Neural cell (in vitro differentiated cells): Measurements from ENCODE around the gene SH3RF3. TPM values are rescaled to one million over a fixed set of nuclear protein-coding genes. Genes with fewer than 3 reads are reported as not detected.

Source experiments
- H2AFZ ChIP-seq: fragments of 200-600, 300-800 bp; sonication (generic), shearing (Covaris generic); 2 replicates; pipeline ENCODE4 v1.6.0; 2014; ENCODE audit warnings: low read depth, mild to moderate bottlenecking, antibody characterized with exemption, low read length, moderate library complexity
- H3F3A ChIP-seq: fragments of 200-600 bp; shearing (Covaris generic); 2 replicates; pipeline ENCODE4 v1.6.1; 2016; ENCODE audit warnings: mild to moderate bottlenecking, moderate library complexity, mixed read lengths, antibody characterized with exemption, low read length; ENCODE audit not compliant: insufficient read depth, poor library complexity, severe bottlenecking
- H3K27ac ChIP-seq: fragments of 200-600, 300-800 bp; sonication (generic), shearing (Covaris generic); 2 replicates; pipeline ENCODE4 v1.5.1; 2014; ENCODE audit warnings: mild to moderate bottlenecking, low read length, moderate library complexity
- H3K27me3 ChIP-seq: fragments of 300-800, 200-600 bp; sonication (generic), shearing (Covaris generic); 2 replicates; pipeline ENCODE4 v1.6.0; 2014; ENCODE audit warnings: mild to moderate bottlenecking, low read depth, low read length, moderate library complexity; ENCODE audit not compliant: insufficient read depth
- H3K36me3 ChIP-seq: fragments of 300-800, 200-600 bp; sonication (generic), shearing (Covaris generic); 2 replicates; pipeline ENCODE4 v1.5.1; 2014; ENCODE audit warnings: mild to moderate bottlenecking, antibody characterized with exemption, low read length, moderate library complexity; ENCODE audit not compliant: insufficient read depth
- H3K4me2 ChIP-seq: fragments of 300-800, 200-600 bp; sonication (generic), shearing (Covaris generic); 2 replicates; pipeline ENCODE4 v1.6.0; 2014; ENCODE audit warnings: mild to moderate bottlenecking, low read length
- H3K4me3 ChIP-seq: fragments of 300-800, 200-600 bp; sonication (generic), shearing (Covaris generic); 2 replicates; pipeline ENCODE4 v1.5.1; 2014; ENCODE audit warnings: mild to moderate bottlenecking, low read length, moderate library complexity
- H3K79me2 ChIP-seq: fragments of 200-600 bp; shearing (Covaris generic); replicated peaks from 2 replicates; pipeline ENCODE4 v1.6.0; 2014; ENCODE audit warnings: mild to moderate bottlenecking, low read length, moderate library complexity; ENCODE audit not compliant: insufficient read depth
- H3K9ac ChIP-seq: fragments of 300-800, 200-600 bp; sonication (generic), shearing (Covaris generic); 2 replicates; pipeline ENCODE4 v1.6.1; 2016; ENCODE audit warnings: mild to moderate bottlenecking, low read length, mixed read lengths
- H3K9me2 ChIP-seq: fragments of 200-600 bp; shearing (Covaris generic); 2 replicates; pipeline ENCODE4 v1.6.1; 2016; ENCODE audit warnings: mild to moderate bottlenecking, low read length, mixed read lengths; ENCODE audit not compliant: insufficient read depth
- H3K9me3 ChIP-seq: fragments of 200-600, 300-800 bp; sonication (generic), shearing (Covaris generic); 2 replicates; pipeline ENCODE4 v1.6.1; 2016; ENCODE audit warnings: mild to moderate bottlenecking, mixed run types, low read length, moderate library complexity, mixed read lengths
- H4K20me1 ChIP-seq: fragments of 200-600 bp; shearing (Covaris generic); 2 replicates; pipeline ENCODE4 v1.6.1; 2016; ENCODE audit warnings: mild to moderate bottlenecking, mixed run types; ENCODE audit not compliant: insufficient read depth
- EP300 ChIP-seq: fragments of 450-650 bp; conservative IDR thresholded peaks from 2 replicates; pipeline ENCODE4 v1.6.1; 2014; ENCODE audit warnings: antibody characterized with exemption, mild to moderate bottlenecking, moderate library complexity; ENCODE audit not compliant: poor library complexity, severe bottlenecking
- EZH2 ChIP-seq: fragments of 200-600, 300-800 bp; shearing (Covaris generic), sonication (generic); IDR thresholded peaks from 2 replicates; pipeline ENCODE4 v1.6.1; 2014; ENCODE audit warnings: antibody characterized with exemption, low read length, borderline replicate concordance, mild to moderate bottlenecking; ENCODE audit not compliant: insufficient read depth, poor library complexity, severe bottlenecking
- MXI1 ChIP-seq: fragments of 450-650 bp; conservative IDR thresholded peaks from 2 replicates; pipeline ENCODE4 v1.6.1; 2014; ENCODE audit warnings: antibody characterized with exemption, mild to moderate bottlenecking; ENCODE audit not compliant: poor library complexity, severe bottlenecking
- POLR2AphosphoS5 ChIP-seq: IDR thresholded peaks from 2 replicates; pipeline ENCODE4 v1.6.1; 2012
- RAD21 ChIP-seq: fragments of 450-650 bp; conservative IDR thresholded peaks from 2 replicates; pipeline ENCODE4 v1.6.1; 2014; ENCODE audit warnings: antibody characterized with exemption, mild to moderate bottlenecking, moderate library complexity
- SMC3 ChIP-seq: fragments of 450-650 bp; conservative IDR thresholded peaks from 2 replicates; pipeline ENCODE4 v1.6.1; 2014; ENCODE audit warnings: antibody characterized with exemption, mild to moderate bottlenecking, moderate library complexity; ENCODE audit not compliant: poor library complexity
- TAF1 ChIP-seq: IDR thresholded peaks from 2 replicates; pipeline ENCODE4 v1.6.1; 2012; ENCODE audit warnings: low read depth
- polyA plus RNA-seq: library from polyadenylated mRNA; depleted of rRNA; stranded (reverse); fragments of >200 nt; gene quantifications from 2 replicates; pipeline ENCODE4 v1.2.3, GENCODE V29; 2014
- TF ChIP-seq, protein P1 (sequence below): IDR thresholded peaks from 2 replicates; pipeline ENCODE4 v1.6.1; 2012; ENCODE audit warnings: borderline replicate concordance
- TF ChIP-seq, protein P2 (sequence below): fragments of 450-650 bp; IDR thresholded peaks from 2 replicates; pipeline ENCODE4 v1.5.1; 2014; ENCODE audit warnings: antibody characterized with exemption, mild to moderate bottlenecking, moderate library complexity; ENCODE audit not compliant: poor library complexity, severe bottlenecking

The SH3RF3 gene
- polyA plus RNA-seq, 1 donor from 2014 or later: 0.53 TPM

DNA sequence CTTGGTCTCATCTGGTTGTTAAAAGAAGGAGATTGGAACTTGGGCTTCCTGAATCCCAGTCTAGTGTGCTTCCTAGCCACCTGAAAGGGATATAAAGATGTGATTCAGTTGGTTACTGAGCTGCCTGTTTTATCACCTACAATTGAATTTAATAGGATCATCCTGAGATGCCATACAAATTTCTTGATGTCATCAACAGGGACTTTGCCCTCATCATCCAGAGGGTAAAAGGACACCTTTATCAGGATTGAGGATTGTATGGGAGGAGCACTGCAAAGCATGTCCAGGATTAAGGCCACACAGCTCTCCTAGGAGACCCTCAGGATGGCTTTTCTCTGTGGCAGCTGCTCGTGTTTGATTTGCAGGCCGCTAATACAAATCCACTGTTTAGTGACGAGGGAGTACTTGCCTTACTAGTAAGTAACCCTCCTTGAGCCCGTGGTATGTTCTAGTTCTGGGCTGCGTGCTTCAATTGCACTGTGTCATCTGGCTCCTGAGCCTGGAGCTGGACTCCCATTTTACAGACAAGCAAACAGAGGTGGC, 28.6 kb downstream of the SH3RF3 start:
- Histone ChIP-seq H2AFZ (no peak overlapping the region), H3K4me3 (no peak overlapping the region), H3K9me3 (no peaks in the 10 kb centered on the region), H3K9ac (no peak overlapping the region), H3F3A (no peaks in the 10 kb centered on the region), H3K4me2 (no peak overlapping the region), H3K9me2 (no peaks in the 10 kb centered on the region), H3K27ac (no peak overlapping the region), H3K79me2 (no peaks in the 10 kb centered on the region), H3K36me3 (no peaks in the 10 kb centered on the region), H3K27me3 (no peaks in the 10 kb centered on the region), H4K20me1 (no peaks in the 10 kb centered on the region)
- TF ChIP-seq RAD21: no peak
- no peak for TF ChIP-seq MXI1
- TF ChIP-seq, protein P1, sequence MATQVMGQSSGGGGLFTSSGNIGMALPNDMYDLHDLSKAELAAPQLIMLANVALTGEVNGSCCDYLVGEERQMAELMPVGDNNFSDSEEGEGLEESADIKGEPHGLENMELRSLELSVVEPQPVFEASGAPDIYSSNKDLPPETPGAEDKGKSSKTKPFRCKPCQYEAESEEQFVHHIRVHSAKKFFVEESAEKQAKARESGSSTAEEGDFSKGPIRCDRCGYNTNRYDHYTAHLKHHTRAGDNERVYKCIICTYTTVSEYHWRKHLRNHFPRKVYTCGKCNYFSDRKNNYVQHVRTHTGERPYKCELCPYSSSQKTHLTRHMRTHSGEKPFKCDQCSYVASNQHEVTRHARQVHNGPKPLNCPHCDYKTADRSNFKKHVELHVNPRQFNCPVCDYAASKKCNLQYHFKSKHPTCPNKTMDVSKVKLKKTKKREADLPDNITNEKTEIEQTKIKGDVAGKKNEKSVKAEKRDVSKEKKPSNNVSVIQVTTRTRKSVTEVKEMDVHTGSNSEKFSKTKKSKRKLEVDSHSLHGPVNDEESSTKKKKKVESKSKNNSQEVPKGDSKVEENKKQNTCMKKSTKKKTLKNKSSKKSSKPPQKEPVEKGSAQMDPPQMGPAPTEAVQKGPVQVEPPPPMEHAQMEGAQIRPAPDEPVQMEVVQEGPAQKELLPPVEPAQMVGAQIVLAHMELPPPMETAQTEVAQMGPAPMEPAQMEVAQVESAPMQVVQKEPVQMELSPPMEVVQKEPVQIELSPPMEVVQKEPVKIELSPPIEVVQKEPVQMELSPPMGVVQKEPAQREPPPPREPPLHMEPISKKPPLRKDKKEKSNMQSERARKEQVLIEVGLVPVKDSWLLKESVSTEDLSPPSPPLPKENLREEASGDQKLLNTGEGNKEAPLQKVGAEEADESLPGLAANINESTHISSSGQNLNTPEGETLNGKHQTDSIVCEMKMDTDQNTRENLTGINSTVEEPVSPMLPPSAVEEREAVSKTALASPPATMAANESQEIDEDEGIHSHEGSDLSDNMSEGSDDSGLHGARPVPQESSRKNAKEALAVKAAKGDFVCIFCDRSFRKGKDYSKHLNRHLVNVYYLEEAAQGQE: no peak
- no peak for TF ChIP-seq TAF1
- TF ChIP-seq SMC3: no peak
- no peak for TF ChIP-seq POLR2AphosphoS5
- no peak for TF ChIP-seq EZH2
- TF ChIP-seq, protein P2, sequence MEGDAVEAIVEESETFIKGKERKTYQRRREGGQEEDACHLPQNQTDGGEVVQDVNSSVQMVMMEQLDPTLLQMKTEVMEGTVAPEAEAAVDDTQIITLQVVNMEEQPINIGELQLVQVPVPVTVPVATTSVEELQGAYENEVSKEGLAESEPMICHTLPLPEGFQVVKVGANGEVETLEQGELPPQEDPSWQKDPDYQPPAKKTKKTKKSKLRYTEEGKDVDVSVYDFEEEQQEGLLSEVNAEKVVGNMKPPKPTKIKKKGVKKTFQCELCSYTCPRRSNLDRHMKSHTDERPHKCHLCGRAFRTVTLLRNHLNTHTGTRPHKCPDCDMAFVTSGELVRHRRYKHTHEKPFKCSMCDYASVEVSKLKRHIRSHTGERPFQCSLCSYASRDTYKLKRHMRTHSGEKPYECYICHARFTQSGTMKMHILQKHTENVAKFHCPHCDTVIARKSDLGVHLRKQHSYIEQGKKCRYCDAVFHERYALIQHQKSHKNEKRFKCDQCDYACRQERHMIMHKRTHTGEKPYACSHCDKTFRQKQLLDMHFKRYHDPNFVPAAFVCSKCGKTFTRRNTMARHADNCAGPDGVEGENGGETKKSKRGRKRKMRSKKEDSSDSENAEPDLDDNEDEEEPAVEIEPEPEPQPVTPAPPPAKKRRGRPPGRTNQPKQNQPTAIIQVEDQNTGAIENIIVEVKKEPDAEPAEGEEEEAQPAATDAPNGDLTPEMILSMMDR: no peak
- TF ChIP-seq EP300: no peak

DNA sequence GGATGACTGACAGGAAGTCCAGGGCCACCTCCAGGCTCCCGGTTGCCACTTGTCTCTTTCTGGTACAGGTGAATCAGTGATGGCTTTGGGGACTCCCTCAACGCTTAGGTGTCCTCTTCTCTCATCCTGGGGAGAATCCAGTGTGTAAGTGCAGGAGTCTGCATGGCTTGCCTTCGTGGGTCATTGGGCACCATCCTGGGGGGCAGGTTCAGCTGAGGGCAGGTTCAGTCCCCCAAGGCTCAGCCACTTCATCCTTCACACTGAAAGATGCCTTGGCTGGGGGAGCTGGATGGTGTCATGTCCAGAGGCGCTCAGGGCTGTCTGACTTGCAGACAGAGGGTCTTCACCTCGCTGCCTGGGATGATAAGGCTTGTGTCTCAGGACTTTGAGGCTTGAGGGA, 29.2 kb downstream of the SH3RF3 start:
- no peak overlapping the region for H2AFZ ChIP-seq
- no peak overlapping the region for H3K4me3 ChIP-seq
- no peaks in the 10 kb centered on the region for H3K79me2 ChIP-seq
- H3K9me3 ChIP-seq: no peaks in the 10 kb centered on the region
- no peak overlapping the region for H3K9ac ChIP-seq
- TF ChIP-seq SMC3 (no peak), TAF1 (no peak)
- no peaks in the 10 kb centered on the region for H4K20me1 ChIP-seq
- no peaks in the 10 kb centered on the region for H3F3A ChIP-seq
- H3K27ac ChIP-seq: no peak overlapping the region
- H3K36me3 ChIP-seq: no peaks in the 10 kb centered on the region
- H3K27me3 ChIP-seq: no peaks in the 10 kb centered on the region
- H3K9me2 ChIP-seq: no peaks in the 10 kb centered on the region
- H3K4me2 ChIP-seq: no peak overlapping the region

DNA sequence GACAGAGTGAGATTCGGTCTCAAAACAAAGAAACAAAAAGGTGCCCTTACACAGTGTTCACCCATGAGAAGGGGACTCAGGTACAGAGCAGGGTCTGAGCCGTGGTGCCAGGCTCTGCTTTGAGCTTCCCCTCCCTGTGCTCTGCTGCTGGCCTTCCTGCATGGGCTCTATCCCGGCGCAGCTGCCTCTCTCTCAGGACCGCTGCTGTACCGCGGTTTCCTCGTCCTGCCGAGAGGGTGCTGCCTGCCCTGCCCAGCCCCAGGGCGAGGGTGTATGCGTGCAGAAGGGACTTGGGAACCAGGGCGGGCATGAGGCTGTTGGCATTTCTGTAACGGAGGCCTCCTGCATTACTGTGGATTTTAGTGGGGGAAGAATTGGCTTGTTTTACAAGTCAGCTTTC, 30.1 kb downstream of the SH3RF3 start:
- H4K20me1 ChIP-seq: no peaks in the 10 kb centered on the region
- no peak overlapping the region for H2AFZ ChIP-seq
- TF ChIP-seq MXI1: no peak
- TF ChIP-seq SMC3: no peak
- no peak for TF ChIP-seq POLR2AphosphoS5
- TF ChIP-seq, protein P2: no peak
- no peak for TF ChIP-seq EP300
- no peak for TF ChIP-seq EZH2
- TF ChIP-seq, protein P1: no peak
- no peak for TF ChIP-seq TAF1
- no peak for TF ChIP-seq RAD21
- no peak overlapping the region for H3K9ac ChIP-seq
- H3K27me3 ChIP-seq: no peaks in the 10 kb centered on the region
- H3K9me3 ChIP-seq: no peaks in the 10 kb centered on the region
- no peak overlapping the region for H3K27ac ChIP-seq
- H3K36me3 ChIP-seq: no peaks in the 10 kb centered on the region
- H3K79me2 ChIP-seq: no peaks in the 10 kb centered on the region
- H3K4me3 ChIP-seq: no peak overlapping the region
- no peaks in the 10 kb centered on the region for H3K9me2 ChIP-seq
- no peaks in the 10 kb centered on the region for H3F3A ChIP-seq
- H3K4me2 ChIP-seq: no peak overlapping the region
